ENCODE measurements around the gene SPEF1.

DNA sequence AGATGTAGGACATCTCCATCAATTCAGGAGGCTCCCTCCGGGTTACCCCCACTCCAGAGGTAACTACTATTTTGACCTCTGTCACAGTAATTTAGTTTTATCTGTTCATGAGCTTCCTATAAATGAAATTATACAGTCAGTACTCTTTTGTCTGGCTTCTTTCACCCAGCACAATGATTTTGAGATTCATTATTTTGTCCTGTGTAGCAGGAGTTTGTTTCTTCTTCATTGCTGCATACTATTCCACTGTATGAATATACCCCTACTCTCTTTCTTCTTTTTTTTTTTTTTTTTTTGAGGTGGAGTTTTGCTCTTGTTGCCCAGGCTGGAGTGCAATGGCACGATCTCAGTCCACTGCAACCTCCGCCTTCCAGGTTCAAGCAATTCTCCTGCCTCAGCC lies 27.3 kb upstream of the SPEF1 start:
- no peak for TF ChIP-seq POLR2A (IDR thresholded peaks at IDR 0.05)
- TF ChIP-seq, protein P1, sequence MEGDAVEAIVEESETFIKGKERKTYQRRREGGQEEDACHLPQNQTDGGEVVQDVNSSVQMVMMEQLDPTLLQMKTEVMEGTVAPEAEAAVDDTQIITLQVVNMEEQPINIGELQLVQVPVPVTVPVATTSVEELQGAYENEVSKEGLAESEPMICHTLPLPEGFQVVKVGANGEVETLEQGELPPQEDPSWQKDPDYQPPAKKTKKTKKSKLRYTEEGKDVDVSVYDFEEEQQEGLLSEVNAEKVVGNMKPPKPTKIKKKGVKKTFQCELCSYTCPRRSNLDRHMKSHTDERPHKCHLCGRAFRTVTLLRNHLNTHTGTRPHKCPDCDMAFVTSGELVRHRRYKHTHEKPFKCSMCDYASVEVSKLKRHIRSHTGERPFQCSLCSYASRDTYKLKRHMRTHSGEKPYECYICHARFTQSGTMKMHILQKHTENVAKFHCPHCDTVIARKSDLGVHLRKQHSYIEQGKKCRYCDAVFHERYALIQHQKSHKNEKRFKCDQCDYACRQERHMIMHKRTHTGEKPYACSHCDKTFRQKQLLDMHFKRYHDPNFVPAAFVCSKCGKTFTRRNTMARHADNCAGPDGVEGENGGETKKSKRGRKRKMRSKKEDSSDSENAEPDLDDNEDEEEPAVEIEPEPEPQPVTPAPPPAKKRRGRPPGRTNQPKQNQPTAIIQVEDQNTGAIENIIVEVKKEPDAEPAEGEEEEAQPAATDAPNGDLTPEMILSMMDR (IDR thresholded peaks at IDR 0.05 in 8 of 11, conservative IDR thresholded peaks at IDR 0.05 in 3 of 11): no peak
- TF ChIP-seq POLR2AphosphoS5 (IDR thresholded peaks at IDR 0.05): no peak
